Liver (tissue), 3 donors: ENCODE results near the gene PI4K2A.

ENCODE experiments used
- CTCF ChIP-seq: fragments of 150-350 bp; IDR thresholded peaks from 2 replicates; pipeline ENCODE4 v1.5.1; 2017; ENCODE audit warnings: improper control_type of control experiment, low read depth, low read length; ENCODE audit not compliant: missing input control
- FOXA2 ChIP-seq: IDR thresholded peaks from 2 replicates; pipeline ENCODE4 v1.6.1; 2016; ENCODE audit warnings: antibody characterized with exemption
- GABPA ChIP-seq, 2 donors: IDR thresholded peaks in 1 of 2; conservative IDR thresholded peaks in 1 of 2; 2 replicates each; pipeline ENCODE4 v1.6.1; 2016; ENCODE audit warnings: antibody characterized with exemption in 2 of 2, mild to moderate bottlenecking in 1 of 2, moderate library complexity in 1 of 2
- JUND ChIP-seq, 2 donors: IDR thresholded peaks; 2 replicates each; pipeline ENCODE4 v1.6.1; 2016; ENCODE audit warnings: antibody characterized with exemption in 2 of 2
- RAD21 ChIP-seq, 2 donors: IDR thresholded peaks; 2 replicates each; pipeline ENCODE4 v1.6.1; 2016; ENCODE audit warnings: antibody characterized with exemption in 2 of 2, mild to moderate bottlenecking in 2 of 2
- SP1 ChIP-seq: IDR thresholded peaks from 2 replicates; pipeline ENCODE4 v1.6.1; 2018; ENCODE audit warnings: antibody characterized with exemption, mild to moderate bottlenecking
- TAF1 ChIP-seq: conservative IDR thresholded peaks from 2 replicates; pipeline ENCODE4 v1.6.1; 2016; ENCODE audit warnings: antibody characterized with exemption, mild to moderate bottlenecking
- YY1 ChIP-seq: IDR thresholded peaks from 2 replicates; pipeline ENCODE4 v1.6.1; 2016; ENCODE audit warnings: antibody characterized with exemption, mild to moderate bottlenecking
- donor health status: healthy.
- donor health status: healthy.

- TF ChIP-seq CTCF (no peak), JUND (IDR thresholded peaks at IDR 0.05) (no peak), TAF1 (no peak), FOXA2 (no peak), SP1 (no peak), GABPA (IDR thresholded peaks at IDR 0.05 in 1 of 2, conservative IDR thresholded peaks at IDR 0.05 in 1 of 2) (no peak), YY1 (no peak), RAD21 (IDR thresholded peaks at IDR 0.05) (no peak)
Measured at GRCh38 chr10:97689559-97690020, 49.1 kb downstream of the PI4K2A start.
